Loucy (cell line): ENCODE data around the gene SNRPD1.

Experiments
- CTCF ChIP-seq: fragments of 200-600 bp; sonication (generic); conservative IDR thresholded peaks from 2 replicates; pipeline ENCODE4 v1.5.1; 2014; ENCODE audit warnings: mild to moderate bottlenecking, antibody characterized with exemption, low read length
- EZH2phosphoT487 ChIP-seq: fragments of 200-600 bp; IDR thresholded peaks from 2 replicates; pipeline ENCODE4 v1.6.1; 2018; ENCODE audit warnings: antibody characterized with exemption, mild to moderate bottlenecking, moderate library complexity, borderline replicate concordance

GRCh38 chr18:21629089-21629832 is 17.1 kb downstream of the SNRPD1 start:
- TF ChIP-seq CTCF (no peak), EZH2phosphoT487 (no peak)
